HepG2 (cell line): ENCODE measurements around the gene DUSP16. TPM values are rescaled to one million over a fixed set of nuclear protein-coding genes. Genes with fewer than 3 reads are reported as not detected.

Experiments
- ATAC-seq: fragments of 200-7000 bp; cut with Tn5 transposase; 3 replicates; pipeline ENCODE4 v1.9.1; 2020; ENCODE audit warnings: mild to moderate bottlenecking, moderate library complexity
- BruUV-seq: library from RNA; stranded (reverse); fragments of 400-500 nt; replicated peaks from 2 replicates; lab custom pipeline; 2021; lab: Mats Ljungman, UMichigan
- CTCF ChIA-PET: fragments of 300-600 bp; formaldehyde crosslinking; extraction: SDS; loops from one replicate; lab custom pipeline; 2021; ENCODE audit warnings: low total read pairs, inconsistent platforms, low intra/inter-chr PET ratio; lab: Yijun Ruan, JAX
- POLR2A ChIA-PET: fragments of 350-600 bp; sonication (Branson Sonifier 250); formaldehyde crosslinking; loops from one replicate; lab custom pipeline; 2020; ENCODE audit warnings: antibody characterized with exemption, inconsistent platforms; lab: Yijun Ruan, JAX
- DNase-seq: peaks from one replicate; pipeline ENCODE4 v3.0.0-alpha.2; 2015; ENCODE audit warnings: low spot score
- FAIRE-seq: peaks from 3 replicates; lab custom pipeline; 2011; peaks lifted over from hg19 to GRCh38; lab: Jason Lieb, UNC
- H2AFZ ChIP-seq: one replicate; pipeline ENCODE4 v1.6.1; 2011; ENCODE audit warnings: low read length, inconsistent platforms
- H3K27ac ChIP-seq: fragments of 300-600 bp; 3 replicates; pipeline ENCODE4 v1.8.0; 2011; ENCODE audit warnings: mixed run types, mild to moderate bottlenecking, mixed read lengths, low read length, inconsistent platforms; ENCODE audit not compliant: insufficient read depth; ENCODE audit errors: extremely low read length
- H3K27me3 ChIP-seq, 2 experiments: fragments of 200-600 bp in 1 of 2; 2 replicates in 1 of 2; 3 replicates in 1 of 2; pipeline versions ENCODE4 v1.6.0 to v1.8.0; 2011; ENCODE audit warnings: low read length in 2 of 2, mild to moderate bottlenecking in 2 of 2, moderate library complexity in 2 of 2, inconsistent platforms in 1 of 2; ENCODE audit not compliant: insufficient read depth in 2 of 2, control insufficient read depth in 1 of 2
- H3K36me3 ChIP-seq, 2 experiments: fragments of 200-600 bp in 1 of 2; replicated peaks in 1 of 2; 2 replicates in 1 of 2; 3 replicates in 1 of 2; pipeline versions ENCODE4 v1.5.1 to v1.8.0; 2011; ENCODE audit warnings: low read length in 2 of 2, inconsistent platforms in 1 of 2; ENCODE audit not compliant: insufficient read depth in 2 of 2, control insufficient read depth in 1 of 2
- H3K4me1 ChIP-seq: 2 replicates; pipeline ENCODE4 v1.5.1; 2012; ENCODE audit warnings: low read length, inconsistent platforms; ENCODE audit not compliant: insufficient read depth
- H3K4me2 ChIP-seq: 2 replicates; pipeline ENCODE4 v1.6.0; 2011; ENCODE audit warnings: low read depth, low read length, inconsistent platforms
- H3K4me3 ChIP-seq, 3 experiments: fragments of 200-600 bp in 1 of 3; sonication (generic), shearing (Covaris generic) in 1 of 3; replicated peaks in 1 of 3; 2 replicates each; pipeline ENCODE4 v1.5.1; 2011 to 2016; ENCODE audit warnings: low read length in 3 of 3, inconsistent platforms in 2 of 3, low read depth in 2 of 3, mild to moderate bottlenecking in 2 of 3, control low read depth in 1 of 3, mixed read lengths in 1 of 3; ENCODE audit not compliant: insufficient read depth in 1 of 3
- H3K79me2 ChIP-seq: one replicate; pipeline ENCODE4 v1.6.1; 2011; ENCODE audit warnings: low read length, inconsistent platforms; ENCODE audit not compliant: insufficient read depth
- H3K9ac ChIP-seq: 2 replicates; pipeline ENCODE4 v1.6.0; 2011; ENCODE audit warnings: mild to moderate bottlenecking, low read depth, low read length, inconsistent platforms; ENCODE audit not compliant: insufficient read depth
- H3K9me3 ChIP-seq: 2 replicates; pipeline ENCODE4 v1.5.1; 2012; ENCODE audit warnings: mild to moderate bottlenecking, low read length
- H4K20me1 ChIP-seq: 2 replicates; pipeline ENCODE4 v1.6.0; 2011; ENCODE audit warnings: inconsistent platforms, mild to moderate bottlenecking, low read length, moderate library complexity; ENCODE audit not compliant: insufficient read depth
- ERF ChIP-seq: IDR thresholded peaks from 2 replicates; pipeline ENCODE4 v1.6.1; 2018; ENCODE audit warnings: missing biosample characterization, missing genetic modification reagents
- FOXC1 ChIP-seq: sonication (generic); formaldehyde crosslinking; IDR thresholded peaks from 2 replicates; pipeline ENCODE4 v1.8.0; 2022; ENCODE audit warnings: mild to moderate bottlenecking, missing genetic modification reagents, borderline replicate concordance
- GTF3A ChIP-seq: sonication (generic); formaldehyde crosslinking; conservative IDR thresholded peaks from 2 replicates; pipeline ENCODE4 v1.4.0; 2020; ENCODE audit warnings: mild to moderate bottlenecking, missing genetic modification reagents
- SSRP1 ChIP-seq: IDR thresholded peaks from 2 replicates; pipeline ENCODE4 v1.6.1; 2016; ENCODE audit warnings: control low read depth
- ZBTB49 ChIP-seq: sonication (generic); formaldehyde crosslinking; IDR thresholded peaks from 2 replicates; pipeline ENCODE4 v1.4.0; 2020; ENCODE audit warnings: missing genetic modification reagents, borderline replicate concordance
- ZSCAN5A ChIP-seq: sonication (generic); formaldehyde crosslinking; IDR thresholded peaks from 2 replicates; pipeline ENCODE4 v1.8.0; 2022; ENCODE audit warnings: mild to moderate bottlenecking, missing genetic modification reagents, borderline replicate concordance
- ZUFSP ChIP-seq: sonication (generic); formaldehyde crosslinking; IDR thresholded peaks from 2 replicates; pipeline ENCODE4 v1.9.0; 2021; ENCODE audit warnings: missing genetic modification reagents, mild to moderate bottlenecking, borderline replicate concordance
- WGBS: methylation state at CpG from one replicate; pipeline ENCODE4 v1.1.6; 2017; ENCODE audit warnings: low lambda C conversion rate; 5-methylcytosine and 5-hydroxymethylcytosine counted together
- in situ Hi-C: cut with HindIII; loops from 2 replicates; pipeline ENCODE4 v1.10.0; 2017; ENCODE audit warnings: low pct_unique_long_range_greater_than_20kb; ENCODE audit not compliant: extremely low pct_ligation_motif_present
- intact Hi-C: fragments of 100-400 bp; cut with micrococcal nuclease; formaldehyde crosslinking; loops from one replicate; pipeline ENCODE4 v1.10.0; 2022; ENCODE audit not compliant: unreplicated experiment
- polyA plus RNA-seq, 8 experiments: library from polyadenylated mRNA; depleted of rRNA in 3 of 8; stranded (reverse) in 7 of 8; unstranded in 1 of 8; fragments of >200 nt; fragmentation: Illumina TruSeq in 4 of 8; extraction: Trizol in 4 of 8; gene quantifications; 2 replicates each; pipeline versions ENCODE4 v1.2.1 to v1.2.3, GENCODE V29; 2011 to 2016; ENCODE audit warnings: low read depth in 4 of 8, missing spikeins in 1 of 8, mixed read lengths in 1 of 8; ENCODE audit not compliant: insufficient read depth in 1 of 8
- total RNA-seq, 5 experiments: library from RNA; depleted of rRNA; stranded (reverse); fragments of >200 nt; fragmentation: Illumina TruSeq; extraction: Trizol; gene quantifications; 2 replicates each; pipeline ENCODE4 v1.2.3, GENCODE V29; 2016; ENCODE audit warnings: low read depth in 1 of 5

The DUSP16 gene
- total and polyA plus RNA-seq, 2 of the 13 experiments (the other 11 are each of a cell fraction or from before 2014, with no cell fraction given) = 45.7 to 46.6 TPM

- ATAC-seq (no peak), DNase-seq (no peak), FAIRE-seq (no peak)
- no peaks in the 10 kb centered on the region for H4K20me1 ChIP-seq
- peaks cover 1 to 5% of the 10 kb centered on the region in 2 experiments; a peak in 1 of 5 replicates for H3K36me3 ChIP-seq
- 97% methylated on average over 4 of the region's 4 CpGs for WGBS
- peak overlapping the region; percentile 92 for H3K9ac ChIP-seq
- H3K4me3 ChIP-seq = peak overlapping the region; percentile 66 to 96 (median 71); a peak in 4 of 6 replicates
- ChIA-PET POLR2A (interaction anchor here (1.6 to 2.2 kb wide), 3 partner anchors 10 to 254 kb away, joined by 4 to 12 read pairs (median 11); partner anchors contain the start of genes BORCS5 and DUSP16), CTCF (no interaction called here)
- H3K9me3 ChIP-seq = no peaks in the 10 kb centered on the region
- peak overlapping the region; percentile 88 for H3K27ac ChIP-seq
- H3K79me2 ChIP-seq = peaks cover 18% of the 10 kb centered on the region
- no peaks in the 10 kb centered on the region for H3K27me3 ChIP-seq
- H2AFZ ChIP-seq = no peak overlapping the region
- BruUV-seq = no TSS peak
- in situ Hi-C loops (no loop called here), intact Hi-C loops (loop anchor here (5.0 kb wide), 1 partner anchor 48 kb away; the partner anchor contains the start of gene DUSP16)
- TF ChIP-seq ZBTB49 (CRISPR knock-in tag) = no peak
- TF ChIP-seq ZUFSP (CRISPR knock-in tag) = no peak
- TF ChIP-seq GTF3A (CRISPR knock-in tag) = no peak
- no peak for TF ChIP-seq FOXC1 (CRISPR knock-in tag)
- TF ChIP-seq ZSCAN5A = no peak
- no peak for TF ChIP-seq ERF (CRISPR knock-in tag)
- TF ChIP-seq SSRP1 (CRISPR knock-in tag) = no peak
- peaks cover 50% of the 10 kb centered on the region for H3K4me1 ChIP-seq
- peak overlapping the region; percentile 71 for H3K4me2 ChIP-seq
Observed at GRCh38 chr12:12610711-12611110, 48.0 kb upstream of the DUSP16 start.
